Heart left ventricle (tissue), 16 donors: ENCODE results near the gene SPSB1. TPM values are rescaled to one million over a fixed set of nuclear protein-coding genes. Genes with fewer than 3 reads are reported as not detected.

ENCODE experiments used
- ATAC-seq, 4 donors: fragments of 200-7000 bp; cut with Tn5 transposase; one replicate each; pipeline ENCODE4 v1.9.1; 2020 to 2022; ENCODE audit warnings: moderate library complexity in 4 of 4, mild to moderate bottlenecking in 3 of 4, moderate number of reproducible peaks in 1 of 4
- DNase-seq, 5 donors: peaks; one replicate each; pipeline ENCODE4 v3.0.0-alpha.2; 2020
- H3K27ac ChIP-seq, 12 donors: fragments of 200-600 bp; sonication (generic) in 4 of 12; one replicate each; pipeline versions ENCODE4 v1.5.0 to v1.8.0; 2016 to 2022; ENCODE audit warnings: mild to moderate bottlenecking in 2 of 12
- H3K27me3 ChIP-seq, 9 donors: fragments of 200-600 bp; sonication (generic) in 2 of 9; one replicate each; pipeline versions ENCODE4 v1.5.1 to v1.8.0; 2016 to 2022; ENCODE audit warnings: mild to moderate bottlenecking in 3 of 9
- H3K36me3 ChIP-seq, 9 donors: fragments of 200-600 bp; sonication (generic) in 2 of 9; one replicate each; pipeline versions ENCODE4 v1.5.0 to v1.8.0; 2018 to 2022; ENCODE audit warnings: mild to moderate bottlenecking in 2 of 9
- H3K4me1 ChIP-seq, 12 donors: fragments of 200-600 bp; sonication (generic) in 4 of 12; one replicate each; pipeline versions ENCODE4 v1.5.0 to v1.8.0; 2016 to 2022; ENCODE audit warnings: mild to moderate bottlenecking in 3 of 12
- H3K4me3 ChIP-seq, 12 donors: fragments of 200-600 bp; sonication (generic) in 4 of 12; one replicate each; pipeline versions ENCODE4 v1.5.0 to v1.8.0; 2017 to 2022; ENCODE audit warnings: mild to moderate bottlenecking in 9 of 12, moderate library complexity in 4 of 12
- H3K9me3 ChIP-seq, 12 donors: fragments of 200-600 bp; sonication (generic) in 4 of 12; one replicate each; pipeline versions ENCODE4 v1.5.0 to v1.8.0; 2016 to 2022; ENCODE audit warnings: mild to moderate bottlenecking in 1 of 12
- CTCF ChIP-seq, 12 donors: fragments of 200-600 bp; sonication (generic) in 4 of 12; IDR thresholded peaks; one replicate each; pipeline versions ENCODE4 v1.5.0 to v1.8.0; 2018 to 2022; ENCODE audit warnings: antibody characterized with exemption in 12 of 12, mild to moderate bottlenecking in 5 of 12
- POLR2A ChIP-seq, 2 donors: fragments of 450-650 bp; IDR thresholded peaks; one replicate each; pipeline ENCODE4 v1.6.1; 2017; ENCODE audit warnings: antibody characterized with exemption in 2 of 2, mild to moderate bottlenecking in 2 of 2, moderate library complexity in 2 of 2
- WGBS, 4 donors: extraction: QIAGEN DNeasy Blood & Tissue Kit in 2 of 4; methylation state at CpG; one replicate each; pipeline versions ENCODE4 v1.1.5 to v1.1.7; 2013 to 2018; 5-methylcytosine and 5-hydroxymethylcytosine counted together
- intact Hi-C, 10 donors: fragments of 100-400 bp; cut with DNase I; formaldehyde crosslinking; loops; one replicate each; pipeline versions ENCODE4 v1.11.1 to v1.14.2; 2022
- polyA plus RNA-seq, 2 donors: library from polyadenylated mRNA; stranded (reverse); fragments of 200-250 nt; gene quantifications; one replicate each; pipeline ENCODE4 v1.2.3, GENCODE V29; 2013
- total RNA-seq, 9 donors: library from RNA; depleted of rRNA in 2 of 9; stranded (reverse); fragments of >200 nt in 2 of 9; fragmentation: NEBNext Ultra II Directional in 3 of 9; extraction: Animal tissue kit (Norgen Biotek cat#: 25700) in 3 of 9; gene quantifications; one replicate each; pipeline versions ENCODE4 v1.1.0 to v1.2.4, GENCODE V29; 2016 to 2023
- donor health status: ischemic (EF 13 %, LVEDD 7.1; RV severe dilation, severe dysfunction).
- donor health status: healthy with polysubstance abuse.
- donor health status: DM: no; HTN: yes; CAD: no.
- donor health status: DM: no; HTN: no; CAD: no.
- donor health status: ischemic (EF 25% LVEDD 6.9; RV normal size, moderate dysfunction).
- donor health status: ischemic (EF 25% LVEDD 5.7; RV mildly dilated, moderate dysfunction).
- donor health status: healthy.
- donor health status: DM: yes; HTN: yes; CAD: no.
- donor health status: ischemic (EF 35%, LVEDD 5.7; RV mildly dilated, moderate dysfunction).
- donor health status: nonischemic (EF 11% LVEDD 7.7; RV severe dilation, severe dysfunction).
- donor health status: DM: yes; HTN: yes; CAD: no.
- donor health status: PGD.
- donor health status: ischemic (EF 29% LVEDD 5.4; RV normal size, mild dysfunction).
- donor health status: nonischemic (EF 23%, LVEDD 6.1; RV moderate dilation, normal function).

SPSB1 gene
- total and polyA plus RNA-seq, 11 donors: 7.0 to 27.2 (median 9.2) TPM

GRCh38 chr1:9311479-9311878 is 18.8 kb downstream of the SPSB1 start:
- DNase-seq (peak in 1 of 5 donors; percentile 20), ATAC-seq (no peak)
- peaks cover 0 to 5% (median 0%) of the 10 kb centered on the region in 9 donors for H3K36me3 ChIP-seq
- H3K27me3 ChIP-seq: no peaks in the 10 kb centered on the region
- H3K9me3 ChIP-seq: no peaks in the 10 kb centered on the region
- no peak overlapping the region for H3K27ac ChIP-seq
- intact Hi-C loops: no loop called here
- H3K4me3 ChIP-seq: no peak overlapping the region
- WGBS, 4 donors: 57 to 74% (median 64%) methylated on average over 9 of the region's 9 CpGs
- H3K4me1 ChIP-seq: peaks cover 0 to 23% (median 5%) of the 10 kb centered on the region in 12 donors
- no peak for TF ChIP-seq POLR2A (IDR thresholded peaks at IDR 0.05)
- no peak for TF ChIP-seq CTCF (IDR thresholded peaks at IDR 0.05)

GRCh38 chr1:9312168-9312720 is 19.6 kb downstream of the SPSB1 start:
- ATAC-seq (no peak), DNase-seq (peak in 1 of 5 donors; percentile 16)
- intact Hi-C loops: no loop called here
- WGBS, 4 donors: 93 to 95% (median 94%) methylated on average over 18 of the region's 18 CpGs
- Histone ChIP-seq H3K27ac (no peak overlapping the region), H3K27me3 (no peaks in the 10 kb centered on the region), H3K36me3 (peaks cover 0 to 5% (median 0%) of the 10 kb centered on the region in 9 donors), H3K4me3 (no peak overlapping the region), H3K9me3 (no peaks in the 10 kb centered on the region), H3K4me1 (peaks cover 0 to 23% (median 5%) of the 10 kb centered on the region in 12 donors)
- no peak for TF ChIP-seq CTCF (IDR thresholded peaks at IDR 0.05)
- no peak for TF ChIP-seq POLR2A (IDR thresholded peaks at IDR 0.05)

- WGBS, 4 donors: 89 to 93% (median 90%) methylated on average over 11 of the region's 11 CpGs
- H3K9me3 ChIP-seq: no peaks in the 10 kb centered on the region
- peak overlapping the region in 1 of 12 donors; percentile 19 for H3K27ac ChIP-seq
- DNase-seq (peak in 1 of 5 donors; percentile 10), ATAC-seq (no peak)
- H3K4me1 ChIP-seq: peaks cover 0 to 30% (median 14%) of the 10 kb centered on the region in 12 donors
- H3K27me3 ChIP-seq: no peaks in the 10 kb centered on the region
- TF ChIP-seq POLR2A (IDR thresholded peaks at IDR 0.05) (no peak), CTCF (IDR thresholded peaks at IDR 0.05) (no peak)
- H3K36me3 ChIP-seq: peaks cover 0 to 5% (median 0%) of the 10 kb centered on the region in 9 donors
- intact Hi-C loops: no loop called here
- H3K4me3 ChIP-seq: no peak overlapping the region
These were observed 20.9 kb downstream of the SPSB1 start for GRCh38 chr1:9313576-9313975.

GRCh38 chr1:9314111-9314510 is 21.4 kb downstream of the SPSB1 start:
- intact Hi-C loops: no loop called here
- Histone ChIP-seq H3K36me3 (peaks cover 0 to 5% (median 0%) of the 10 kb centered on the region in 9 donors), H3K27ac (peak overlapping the region in 1 of 12 donors; percentile 19), H3K9me3 (no peaks in the 10 kb centered on the region), H3K4me1 (peaks cover 0 to 30% (median 14%) of the 10 kb centered on the region in 12 donors), H3K27me3 (no peaks in the 10 kb centered on the region), H3K4me3 (no peak overlapping the region)
- TF ChIP-seq CTCF (IDR thresholded peaks at IDR 0.05): no peak
- TF ChIP-seq POLR2A (IDR thresholded peaks at IDR 0.05): no peak
- WGBS, 4 donors: 73 to 83% (median 80%) methylated on average over 8 of the region's 8 CpGs
- DNase-seq: no peak
- no peak for ATAC-seq
